HG03097 (cell line): ENCODE results near the gene TUBB8.
"Not testable (repeated sequence)": the region's sequence is repeated elsewhere in the genome, so short reads cannot be mapped to it uniquely, and the experiment has no call there.

Experiments
- ATAC-seq: cut with Tn5 transposase; IDR thresholded peaks from one replicate; pipeline ENCODE4 v1.9.1; 2021; ENCODE audit not compliant: unreplicated experiment, low FRiP score

The TUBB8 gene

GRCh38 chr10:48996-49395 lies at the start of gene TUBB8:
TUBB8 (minus strand) TSS chr10:49296; CDS start chr10:49238, 58 bp downstream.
- no peak for ATAC-seq

- ATAC-seq: no peak
Measured at GRCh38 chr10:96466-96865, 47.4 kb upstream of the TUBB8 start.

- no peak for ATAC-seq
Measured at GRCh38 chr10:95356-96115, 46.4 kb upstream of the TUBB8 start.

- no peak for ATAC-seq
Measured at GRCh38 chr10:94613-95012, 45.5 kb upstream of the TUBB8 start.

GRCh38 chr10:92846-93245 lies 43.8 kb upstream of the TUBB8 start:
- ATAC-seq: no peak

GRCh38 chr10:92153-92552 lies 43.1 kb upstream of the TUBB8 start:
- no peak for ATAC-seq

GRCh38 chr10:91313-91712 lies 42.2 kb upstream of the TUBB8 start:
- ATAC-seq: no peak

GRCh38 chr10:90161-90560 lies 41.1 kb upstream of the TUBB8 start:
- no peak for ATAC-seq

- ATAC-seq: no peak
Measured at GRCh38 chr10:89248-89647, 40.2 kb upstream of the TUBB8 start.

- no peak for ATAC-seq
Measured at GRCh38 chr10:88253-88652, 39.2 kb upstream of the TUBB8 start.

GRCh38 chr10:87177-88080 lies 38.3 kb upstream of the TUBB8 start:
- ATAC-seq: no peak

- no peak for ATAC-seq
Measured at GRCh38 chr10:86031-86430, 36.9 kb upstream of the TUBB8 start.

- no peak for ATAC-seq
Measured at GRCh38 chr10:85044-85443, 35.9 kb upstream of the TUBB8 start.

- ATAC-seq: no peak
Measured at GRCh38 chr10:83930-84530, 34.9 kb upstream of the TUBB8 start.

- ATAC-seq: no peak
Measured at GRCh38 chr10:80477-81105, 31.5 kb upstream of the TUBB8 start.

GRCh38 chr10:79532-80215 lies 30.6 kb upstream of the TUBB8 start:
- ATAC-seq: no peak

- no peak for ATAC-seq
Measured at GRCh38 chr10:78556-78955, 29.5 kb upstream of the TUBB8 start.

- not testable (repeated sequence) for ATAC-seq
Measured at GRCh38 chr10:74266-74621, 25.1 kb upstream of the TUBB8 start.

- ATAC-seq: not testable (repeated sequence)
Measured at GRCh38 chr10:73543-74265, 24.6 kb upstream of the TUBB8 start.

- ATAC-seq: not testable (repeated sequence)
Measured at GRCh38 chr10:68156-68555, 19.1 kb upstream of the TUBB8 start.
